AG04450 (cell line): Measurements from ENCODE around the gene GNB1L. TPM values are rescaled to one million over a fixed set of nuclear protein-coding genes. Genes with fewer than 3 reads are reported as not detected.

ENCODE experiments used
- CTCF ChIA-PET: fragments of 300-600, 350-600 bp; formaldehyde crosslinking; extraction: SDS; loops from one replicate; lab custom pipeline; 2022; ENCODE audit warnings: antibody characterized with exemption, inconsistent platforms; lab: Charles Lee
- POLR2A ChIA-PET: fragments of 350-600 bp; formaldehyde crosslinking; extraction: SDS; loops from one replicate; lab custom pipeline; 2021; ENCODE audit warnings: antibody characterized with exemption, inconsistent platforms; lab: Yijun Ruan, JAX
- DNase-seq: peaks from one replicate; pipeline ENCODE4 v3.0.0-alpha.2; 2011; ENCODE audit warnings: low read depth, low spot score
- H3K27ac ChIP-seq: one replicate; pipeline ENCODE4 v1.5.1; 2012; ENCODE audit warnings: low read depth, low read length, control low read depth
- H3K27me3 ChIP-seq: one replicate; pipeline ENCODE4 v1.6.0; 2012; ENCODE audit warnings: low read length; ENCODE audit not compliant: control insufficient read depth, insufficient read depth
- H3K4me3 ChIP-seq: 2 replicates; pipeline ENCODE4 v1.5.1; 2011; ENCODE audit warnings: mild to moderate bottlenecking, low read depth, low read length, control low read depth
- H3K9me3 ChIP-seq: 2 replicates; pipeline ENCODE4 v1.5.1; 2012; ENCODE audit warnings: low read length; ENCODE audit not compliant: control insufficient read depth, insufficient read depth
- polyA plus RNA-seq: library from polyadenylated mRNA; depleted of rRNA; stranded (reverse); fragments of >200 nt; gene quantifications from 2 replicates; pipeline ENCODE4 v1.2.3, GENCODE V29; 2011
- TF ChIP-seq, protein P1 (sequence below): IDR thresholded peaks from 2 replicates; pipeline ENCODE4 v1.5.1; 2011; ENCODE audit warnings: low read depth, low read length, control low read depth, inconsistent platforms

Gene GNB1L
- polyA plus RNA-seq, 1 experiment: 1.3 TPM

DNA sequence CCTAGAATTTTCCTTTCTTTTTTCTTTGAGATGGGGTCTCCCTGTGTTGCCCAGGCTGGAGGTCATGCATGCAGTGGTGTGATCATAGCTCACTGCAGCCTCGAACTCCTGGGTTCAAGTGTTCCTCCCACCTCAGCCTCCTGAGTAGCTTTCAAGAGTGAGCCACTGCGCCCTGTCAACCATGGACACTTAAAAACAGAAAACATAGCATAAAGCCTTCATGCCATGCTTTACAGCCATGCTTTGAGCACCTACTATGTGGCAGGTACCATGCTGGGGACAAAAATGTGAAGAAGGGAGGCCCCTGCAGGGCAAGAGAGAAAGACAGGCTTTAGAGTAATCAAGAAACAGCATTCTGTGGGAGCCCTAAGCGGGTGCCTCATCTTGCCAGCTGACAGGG, 13.7 kb upstream of the GNB1L start:
- POLR2A ChIA-PET: no interaction called here
- Histone ChIP-seq H3K27ac (no peak overlapping the region), H3K27me3 (no peaks in the 10 kb centered on the region), H3K9me3 (no peaks in the 10 kb centered on the region; the same call in 1 of the 2 replicates), H3K4me3 (no peak overlapping the region)
- TF ChIP-seq, protein P1, sequence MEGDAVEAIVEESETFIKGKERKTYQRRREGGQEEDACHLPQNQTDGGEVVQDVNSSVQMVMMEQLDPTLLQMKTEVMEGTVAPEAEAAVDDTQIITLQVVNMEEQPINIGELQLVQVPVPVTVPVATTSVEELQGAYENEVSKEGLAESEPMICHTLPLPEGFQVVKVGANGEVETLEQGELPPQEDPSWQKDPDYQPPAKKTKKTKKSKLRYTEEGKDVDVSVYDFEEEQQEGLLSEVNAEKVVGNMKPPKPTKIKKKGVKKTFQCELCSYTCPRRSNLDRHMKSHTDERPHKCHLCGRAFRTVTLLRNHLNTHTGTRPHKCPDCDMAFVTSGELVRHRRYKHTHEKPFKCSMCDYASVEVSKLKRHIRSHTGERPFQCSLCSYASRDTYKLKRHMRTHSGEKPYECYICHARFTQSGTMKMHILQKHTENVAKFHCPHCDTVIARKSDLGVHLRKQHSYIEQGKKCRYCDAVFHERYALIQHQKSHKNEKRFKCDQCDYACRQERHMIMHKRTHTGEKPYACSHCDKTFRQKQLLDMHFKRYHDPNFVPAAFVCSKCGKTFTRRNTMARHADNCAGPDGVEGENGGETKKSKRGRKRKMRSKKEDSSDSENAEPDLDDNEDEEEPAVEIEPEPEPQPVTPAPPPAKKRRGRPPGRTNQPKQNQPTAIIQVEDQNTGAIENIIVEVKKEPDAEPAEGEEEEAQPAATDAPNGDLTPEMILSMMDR: no peak
- no peak for DNase-seq
- CTCF ChIA-PET: no interaction called here

DNA sequence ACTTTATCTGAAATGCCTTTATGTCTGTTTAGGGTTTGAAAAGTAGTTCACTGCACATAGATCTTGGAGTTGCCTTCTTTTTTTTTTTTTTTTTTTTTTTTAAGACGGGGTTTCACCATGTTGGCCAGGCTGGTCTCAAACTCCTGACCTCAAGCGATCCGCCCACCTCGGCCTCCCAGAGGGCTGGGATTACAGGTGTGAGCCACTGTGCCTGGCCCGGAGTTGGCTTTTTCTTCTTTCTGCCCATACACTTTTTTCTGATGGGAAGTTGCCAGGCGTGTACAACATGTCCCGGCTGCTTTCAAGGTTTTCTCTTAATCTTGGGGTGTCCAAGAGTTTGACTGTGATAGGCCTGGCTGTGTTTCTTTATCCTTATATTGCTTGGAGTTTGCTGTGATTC, 12.9 kb upstream of the GNB1L start:
- ChIA-PET CTCF (no interaction called here), POLR2A (no interaction called here)
- H3K27ac ChIP-seq: no peak overlapping the region
- H3K4me3 ChIP-seq: no peak overlapping the region
- no peaks in the 10 kb centered on the region; the same call in 1 of the 2 replicates for H3K9me3 ChIP-seq
- H3K27me3 ChIP-seq: no peaks in the 10 kb centered on the region
- no peak for DNase-seq
- TF ChIP-seq, protein P1: no peak

DNA sequence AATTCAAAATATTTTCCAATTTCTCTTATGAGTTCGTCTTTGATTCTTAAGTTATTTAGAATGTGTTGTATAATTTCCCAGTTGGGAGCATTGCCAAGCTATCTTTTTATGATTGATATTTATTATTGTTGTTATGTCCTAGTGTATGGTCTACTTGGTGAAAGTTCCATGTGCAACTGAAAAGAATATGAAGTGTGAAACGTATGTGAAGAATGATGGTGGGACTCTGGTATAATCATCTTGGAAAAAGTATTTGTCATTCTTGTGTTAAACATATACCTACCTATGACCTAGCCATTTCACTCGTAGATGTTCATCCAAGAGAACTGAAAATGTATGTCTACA, 12.0 kb upstream of the GNB1L start:
- TF ChIP-seq, protein P1: no peak
- DNase-seq: no peak
- Histone ChIP-seq H3K4me3 (no peak overlapping the region), H3K27ac (no peak overlapping the region), H3K9me3 (no peaks in the 10 kb centered on the region; the same call in 1 of the 2 replicates), H3K27me3 (no peaks in the 10 kb centered on the region)
- ChIA-PET CTCF (interaction anchor here (1.0 kb wide), 1 partner anchor 136 kb away, joined by 3 read pairs; no protein-coding TSS in a partner anchor), POLR2A (no interaction called here)

DNA sequence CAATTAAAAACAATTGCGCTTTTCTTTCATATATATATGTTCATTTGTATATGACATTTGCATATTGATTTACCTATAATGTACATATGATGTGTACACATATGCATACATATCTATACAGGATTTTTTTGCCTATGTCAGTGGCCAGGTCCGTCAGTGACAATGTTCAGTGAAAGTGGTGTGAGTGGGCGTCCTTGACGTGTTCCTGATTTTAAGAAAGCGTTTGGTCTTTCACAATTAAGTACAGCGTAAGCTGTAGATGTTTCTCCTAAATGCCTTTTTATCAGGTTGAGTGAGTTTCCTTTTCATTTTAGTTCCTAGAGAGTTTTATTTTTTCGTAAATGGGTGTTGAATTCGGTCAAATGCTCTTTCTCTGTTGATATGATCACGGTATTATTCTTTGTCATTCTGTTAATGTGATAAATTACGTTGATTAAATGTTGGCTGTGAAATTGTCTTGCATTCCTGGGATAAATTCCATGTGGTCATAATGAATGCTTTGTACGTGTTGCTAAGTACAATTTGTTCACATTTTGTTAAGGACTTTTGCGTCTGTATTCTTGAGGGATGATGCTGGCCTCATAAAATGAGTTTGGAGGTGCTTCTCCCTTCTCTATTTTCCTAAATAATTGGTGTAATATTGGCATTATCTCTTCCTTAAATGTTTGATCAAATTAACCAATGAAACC, 10.6 kb upstream of the GNB1L start:
- no peaks in the 10 kb centered on the region for H3K9me3 ChIP-seq
- POLR2A ChIA-PET: interaction anchor here (0.6 to 1.5 kb wide), 4 partner anchors 10 to 64 kb away, joined by 3 to 6 read pairs (median 4); no protein-coding TSS in a partner anchor
- DNase-seq: no peak
- H3K4me3 ChIP-seq: no peak overlapping the region
- H3K27ac ChIP-seq: no peak overlapping the region
- TF ChIP-seq, protein P1: no peak
- no peaks in the 10 kb centered on the region for H3K27me3 ChIP-seq
- CTCF ChIA-PET: no interaction called here

DNA sequence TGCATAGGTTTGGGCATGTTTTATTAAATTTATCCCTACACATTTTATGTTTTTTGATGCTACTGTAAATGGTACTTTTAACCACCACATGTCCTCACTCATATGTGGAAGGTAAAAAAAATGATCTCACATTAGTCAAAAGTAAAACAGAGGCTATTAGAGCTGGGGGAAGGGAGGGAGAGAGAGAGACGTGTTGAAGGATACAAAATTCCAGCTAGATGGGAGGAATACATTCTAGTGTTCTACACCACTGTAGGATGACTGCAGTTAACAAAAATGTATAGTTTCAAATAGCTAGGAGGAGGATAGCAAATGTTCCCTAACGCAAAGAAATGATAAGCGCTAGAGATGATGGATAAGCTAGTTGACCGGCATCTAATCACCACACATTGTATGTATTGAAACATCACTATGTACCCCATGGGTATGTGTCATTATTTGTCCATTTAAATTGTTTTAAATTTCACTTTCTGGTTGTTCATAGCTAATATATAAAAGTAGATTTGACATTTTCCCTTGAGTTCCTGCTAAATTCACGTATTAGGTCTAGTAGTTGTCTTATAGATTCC, 9.9 kb upstream of the GNB1L start:
- H3K4me3 ChIP-seq: no peak overlapping the region
- no peak overlapping the region for H3K27ac ChIP-seq
- TF ChIP-seq, protein P1: no peak
- DNase-seq: no peak
- H3K27me3 ChIP-seq: no peaks in the 10 kb centered on the region
- ChIA-PET CTCF (no interaction called here), POLR2A (interaction anchor here (0.7 to 1.5 kb wide), 3 partner anchors 9 to 28 kb away, joined by 3 to 4 read pairs (median 3); no protein-coding TSS in a partner anchor)
- no peaks in the 10 kb centered on the region for H3K9me3 ChIP-seq
